ENCODE results near the gene PARP9.

PARP9 gene

DNA sequence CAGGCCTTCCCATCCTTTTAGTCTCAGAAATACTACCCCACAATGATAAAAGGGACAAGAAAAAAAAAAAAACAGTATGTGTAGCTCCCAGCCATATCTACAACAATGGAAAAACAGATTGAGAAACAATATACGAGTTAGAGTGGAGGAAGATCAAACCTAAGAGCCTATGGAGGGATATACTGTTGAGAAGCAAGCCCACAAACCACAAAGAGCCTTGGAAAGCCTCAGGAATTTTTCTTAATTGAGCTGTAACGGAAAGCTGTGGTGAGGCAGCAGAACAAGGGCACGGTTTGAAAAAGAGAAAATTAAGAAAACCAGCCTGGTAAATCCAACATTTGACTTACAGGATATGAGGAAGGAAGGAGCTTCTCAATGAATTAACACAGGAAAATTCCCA is 70.8 kb downstream of the PARP9 start:
- FAIRE-seq (no peak), DNase-seq (ENCODE audit: insufficient read length, low spot score) (no peak)
- no peak for TF ChIP-seq CTCF (IDR thresholded peaks at IDR 0.05; ENCODE audit: insufficient read depth, missing control alignments)

- no peak for DNase-seq (ENCODE audit: insufficient read length, low spot score)
- FAIRE-seq: peak; percentile 16
Observed at GRCh38 chr3:122488262-122488973, 75.7 kb downstream of the PARP9 start.

GRCh38 chr3:122484985-122485384 is 79.1 kb downstream of the PARP9 start:
- no peak for DNase-seq (ENCODE audit: insufficient read length, low spot score)
- TF ChIP-seq CTCF (IDR thresholded peaks at IDR 0.05; ENCODE audit: insufficient read depth, missing control alignments): no peak
- FAIRE-seq: no peak

More at GRCh38 chr3:122488262-122488973, 75.7 kb downstream of the PARP9 start:
- no peak for TF ChIP-seq CTCF (IDR thresholded peaks at IDR 0.05; ENCODE audit: insufficient read depth, missing control alignments)

- no peak for TF ChIP-seq CTCF (IDR thresholded peaks at IDR 0.05; ENCODE audit: insufficient read depth, missing control alignments)
- DNase-seq (ENCODE audit: insufficient read length, low spot score) (no peak), FAIRE-seq (no peak)
Observed at GRCh38 chr3:122481390-122481789, 82.7 kb downstream of the PARP9 start.

All from D721Med (cell line).